Epithelial cell of esophagus (primary cell): Measurements from ENCODE around the gene NFIA.

Experiments
- DNase-seq: peaks from one replicate; pipeline ENCODE4 v3.0.0; 2010; ENCODE audit warnings: low read depth
- H3K4me3 ChIP-seq: 2 replicates; pipeline ENCODE4 v1.5.1; 2011; ENCODE audit warnings: mild to moderate bottlenecking, low read length, control low read depth
- CTCF ChIP-seq: IDR thresholded peaks from 2 replicates; pipeline ENCODE4 v1.5.1; 2011; ENCODE audit warnings: low read depth, mild to moderate bottlenecking, low read length, control low read depth, inconsistent platforms; ENCODE audit not compliant: insufficient read depth; ENCODE audit errors: missing control alignments

The NFIA gene

GRCh38 chr1:61289232-61290098 lies 207.1 kb downstream of the NFIA start:
- TF ChIP-seq CTCF, result no peak
- H3K4me3 ChIP-seq, result no peak overlapping the region
- DNase-seq, result no peak

GRCh38 chr1:61290525-61290924 lies 208.2 kb downstream of the NFIA start:
- H3K4me3 ChIP-seq, result no peak overlapping the region
- TF ChIP-seq CTCF, result no peak
- no peak for DNase-seq

GRCh38 chr1:61293197-61293596 lies 210.8 kb downstream of the NFIA start:
- DNase-seq, result peak; percentile 82
- no peak overlapping the region for H3K4me3 ChIP-seq
- no peak for TF ChIP-seq CTCF

GRCh38 chr1:61293986-61294504 lies 211.7 kb downstream of the NFIA start:
- DNase-seq, result peak; percentile 43
- H3K4me3 ChIP-seq, result no peak overlapping the region
- TF ChIP-seq CTCF, result no peak

- DNase-seq, result no peak
- H3K4me3 ChIP-seq, result no peak overlapping the region
- TF ChIP-seq CTCF, result no peak
These were observed 212.6 kb downstream of the NFIA start for GRCh38 chr1:61294930-61295329.

- DNase-seq, result no peak
- no peak for TF ChIP-seq CTCF
- H3K4me3 ChIP-seq, result no peak overlapping the region
These were observed 213.6 kb downstream of the NFIA start for GRCh38 chr1:61295818-61296537.
